ENCODE data around the gene NUDT22. TPM values are rescaled to one million over a fixed set of nuclear protein-coding genes. Genes with fewer than 3 reads are reported as not detected.

NUDT22 gene
- total and polyA plus RNA-seq, 4 experiments from 2014 or later = 38.1 to 101 (median 76.7) TPM

GRCh38 chr11:64240435-64241240 lies 14.6 kb downstream of the NUDT22 start, which contains the start of gene FKBP2:
Gene FKBP2, plus strand, starts transcription at chr11:64241095. Its CDS starts 1,293 bp downstream, at chr11:64242388.
- peak; percentile 97 to 99 (median 99) for DNase-seq
- peaks cover 38% of the 10 kb centered on the region for H3K4me1 ChIP-seq (ENCODE audit: insufficient read depth, low read length)
- no peaks in the 10 kb centered on the region for H3K27me3 Mint-ChIP-seq
- H3K27ac Mint-ChIP-seq = peak within 1 kb of the TSS; percentile 99 to 100 (median 100)
- no peaks in the 10 kb centered on the region for H3K27me3 ChIP-seq (ENCODE audit: insufficient read depth, low read length)
- CTCF ChIA-PET (ENCODE audit: partially characterized antibody) = interaction anchor here (0.9 to 8.4 kb wide), 9 partner anchors 8 to 64 kb away, joined by 3 to 78 read pairs (median 7); partner anchors contain the start of genes CATSPERZ, ESRRA and FERMT3
- H3K27ac ChIP-seq (ENCODE audit: low read depth, low read length) = peak within 1 kb of the TSS; percentile 99
- H3K4me3 Mint-ChIP-seq = peak within 1 kb of the TSS; percentile 87 to 97 (median 88)
- peaks cover 0 to 42% of the 10 kb centered on the region in 2 donors for H3K36me3 Mint-ChIP-seq
- POLR2A ChIA-PET (ENCODE audit: partially characterized antibody) = interaction anchor here (0.6 to 38.9 kb wide), 17 partner anchors 8 to 1619 kb away, joined by 3 to 937 read pairs (median 11); partner anchors contain the start of genes BAD, CATSPERZ, DNAJC4 and ESRRA
- intact Hi-C loops (cut with micrococcal nuclease) = loop anchor here (1.0 to 10.0 kb wide), 8 partner anchors 10 to 534 kb away; partner anchors contain the start of genes DNAJC4, ESRRA, FERMT3 and GPR137
- no peaks in the 10 kb centered on the region for H3K9me3 ChIP-seq (ENCODE audit: control insufficient read depth in 1 of 2, low read length in 2 of 2)
- peaks cover 14 to 52% (median 29%) of the 10 kb centered on the region in 4 donors for H3K4me1 Mint-ChIP-seq
- H3K9me3 Mint-ChIP-seq = no peaks in the 10 kb centered on the region
- H3K36me3 ChIP-seq (ENCODE audit: insufficient read depth, low read length) = peaks cover 7% of the 10 kb centered on the region
- H3K4me3 ChIP-seq (ENCODE audit: low read length in 2 of 2) = peak within 1 kb of the TSS; percentile 67 to 73

GRCh38 chr11:64241241-64241490 lies 15.1 kb downstream of the NUDT22 start:
- H3K4me1 ChIP-seq (ENCODE audit: insufficient read depth, low read length) = peaks cover 39% of the 10 kb centered on the region
- POLR2A ChIA-PET (ENCODE audit: partially characterized antibody) = interaction anchor here (0.7 to 38.9 kb wide), 15 partner anchors 8 to 1619 kb away, joined by 3 to 937 read pairs (median 19); partner anchors contain the start of genes BAD, CATSPERZ, DNAJC4 and ESRRA
- H3K27me3 Mint-ChIP-seq = no peaks in the 10 kb centered on the region

DNA sequence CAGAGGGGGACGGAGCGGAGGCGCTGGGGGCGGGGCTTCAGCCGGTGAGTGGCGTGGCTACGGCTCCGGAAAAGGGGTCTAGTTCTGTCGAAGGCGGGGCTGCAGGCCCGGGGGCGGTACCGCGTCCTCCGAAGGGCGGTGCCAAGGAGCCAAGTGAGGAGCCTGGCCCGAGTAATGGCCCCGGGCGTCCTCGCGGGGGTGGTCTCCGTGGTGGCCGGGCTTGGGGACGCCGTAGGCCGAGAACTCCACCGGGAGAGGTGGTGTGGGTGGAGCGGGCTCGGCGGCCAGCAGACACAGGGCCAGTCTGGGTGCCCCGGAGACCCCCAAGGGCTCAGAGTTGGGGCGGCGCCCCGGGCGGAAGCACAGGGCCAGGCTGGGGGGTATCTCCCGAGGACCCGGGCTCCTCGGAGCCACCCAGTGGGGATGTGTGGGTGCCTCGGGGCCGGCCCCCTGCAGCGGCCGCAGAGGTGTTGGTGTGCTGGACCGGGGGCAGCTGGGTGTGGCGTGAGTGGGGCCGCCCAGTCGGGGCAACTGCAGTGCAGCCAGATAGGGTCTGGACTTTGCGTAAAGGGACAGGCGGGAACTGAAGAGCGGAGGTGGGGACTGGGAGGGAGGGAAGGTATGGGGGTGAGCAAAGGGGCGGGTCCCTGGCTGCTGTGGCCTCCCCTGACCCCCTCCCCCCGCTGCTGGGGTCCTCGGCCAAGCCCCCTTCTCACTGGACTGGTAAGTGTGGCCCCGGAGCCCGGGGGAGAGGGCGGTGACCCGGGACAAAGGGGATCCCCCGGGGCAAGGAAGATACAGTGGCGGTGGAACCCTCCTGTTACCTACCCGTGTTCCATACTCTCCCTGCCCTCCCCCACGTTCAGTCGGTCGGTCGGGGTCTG lies 15.7 kb downstream of the NUDT22 start:
- Histone ChIP-seq H3K9me3 (ENCODE audit: control insufficient read depth in 1 of 2, low read length in 2 of 2) (no peaks in the 10 kb centered on the region), H3K4me1 (ENCODE audit: insufficient read depth, low read length) (peaks cover 39% of the 10 kb centered on the region), H3K36me3 (ENCODE audit: insufficient read depth, low read length) (peaks cover 7% of the 10 kb centered on the region), H3K27me3 (ENCODE audit: insufficient read depth, low read length) (no peaks in the 10 kb centered on the region), H3K4me3 (ENCODE audit: low read length in 2 of 2) (peak overlapping the region; percentile 36 to 67), H3K27ac (ENCODE audit: low read depth, low read length) (peak overlapping the region; percentile 99)
- intact Hi-C loops (cut with micrococcal nuclease) = loop anchor here (1.0 to 10.0 kb wide), 8 partner anchors 11 to 533 kb away; partner anchors contain the start of genes DNAJC4, ESRRA, FERMT3 and GPR137
- peak overlapping the region; percentile 87 to 97 (median 88) for H3K4me3 Mint-ChIP-seq
- no peaks in the 10 kb centered on the region for H3K9me3 Mint-ChIP-seq
- DNase-seq = no peak
- no peaks in the 10 kb centered on the region for H3K27me3 Mint-ChIP-seq
- peaks cover 14 to 55% (median 32%) of the 10 kb centered on the region in 4 donors for H3K4me1 Mint-ChIP-seq
- POLR2A ChIA-PET (ENCODE audit: partially characterized antibody) = interaction anchor here (0.7 to 38.9 kb wide), 17 partner anchors 8 to 1618 kb away, joined by 3 to 937 read pairs (median 11); partner anchors contain the start of genes BAD, CATSPERZ, DNAJC4 and ESRRA
- H3K27ac Mint-ChIP-seq = peak overlapping the region; percentile 99 to 100 (median 100)
- CTCF ChIA-PET (ENCODE audit: partially characterized antibody) = interaction anchor here (0.9 to 10.5 kb wide), 9 partner anchors 8 to 63 kb away, joined by 3 to 121 read pairs (median 8); partner anchors contain the start of genes CATSPERZ, ESRRA and FERMT3
- H3K36me3 Mint-ChIP-seq = peaks cover 0 to 42% of the 10 kb centered on the region in 2 donors

More at GRCh38 chr11:64241241-64241490, 15.1 kb downstream of the NUDT22 start:
- no peaks in the 10 kb centered on the region for H3K9me3 ChIP-seq (ENCODE audit: control insufficient read depth in 1 of 2, low read length in 2 of 2)
- intact Hi-C loops (cut with micrococcal nuclease) = loop anchor here (1.0 to 10.0 kb wide), 8 partner anchors 11 to 534 kb away; partner anchors contain the start of genes DNAJC4, ESRRA, FERMT3 and GPR137
- peaks cover 7% of the 10 kb centered on the region for H3K36me3 ChIP-seq (ENCODE audit: insufficient read depth, low read length)
- H3K27ac Mint-ChIP-seq = peak overlapping the region; percentile 99 to 100 (median 100)
- peaks cover 0 to 42% of the 10 kb centered on the region in 2 donors for H3K36me3 Mint-ChIP-seq
- H3K27me3 ChIP-seq (ENCODE audit: insufficient read depth, low read length) = no peaks in the 10 kb centered on the region
- peak overlapping the region; percentile 99 for H3K27ac ChIP-seq (ENCODE audit: low read depth, low read length)
- H3K9me3 Mint-ChIP-seq = no peaks in the 10 kb centered on the region
- H3K4me1 Mint-ChIP-seq = peaks cover 14 to 55% (median 31%) of the 10 kb centered on the region in 4 donors
- H3K4me3 Mint-ChIP-seq = peak overlapping the region; percentile 87 to 97 (median 88)
- DNase-seq = peak; percentile 99 to 100 (median 100)
- CTCF ChIA-PET (ENCODE audit: partially characterized antibody) = interaction anchor here (0.9 to 8.4 kb wide), 7 partner anchors 9 to 63 kb away, joined by 3 to 78 read pairs (median 8); partner anchors contain the start of genes CATSPERZ, ESRRA and FERMT3
- H3K4me3 ChIP-seq (ENCODE audit: low read length in 2 of 2) = peak overlapping the region; percentile 36 to 67

DNA sequence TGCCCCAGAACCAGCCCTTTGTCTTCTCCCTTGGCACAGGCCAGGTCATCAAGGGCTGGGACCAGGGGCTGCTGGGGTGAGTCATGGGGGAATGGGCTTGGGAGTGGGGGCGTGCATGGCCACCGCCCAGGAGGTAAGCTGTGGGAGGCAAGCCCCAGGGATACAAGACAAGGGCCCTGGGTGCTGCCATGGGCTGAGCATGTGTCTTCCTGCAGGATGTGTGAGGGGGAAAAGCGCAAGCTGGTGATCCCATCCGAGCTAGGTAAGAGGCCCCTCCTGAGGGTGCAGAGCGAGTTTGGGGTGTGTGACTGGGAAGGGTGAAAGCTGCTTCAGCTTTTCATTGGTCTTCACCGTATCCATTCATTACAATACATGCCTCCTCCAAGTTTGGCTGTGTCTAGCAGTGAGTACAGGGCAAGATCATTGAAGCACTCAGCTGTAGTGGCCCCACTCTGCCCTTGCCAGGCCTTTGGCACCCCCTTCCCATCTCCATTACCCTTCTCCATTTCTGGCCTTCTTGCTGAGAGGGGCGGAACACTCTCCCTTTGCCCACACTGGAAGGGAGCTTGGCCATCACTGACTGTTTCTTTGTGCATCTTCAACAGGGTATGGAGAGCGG lies 17.3 kb downstream of the NUDT22 start:
- no peaks in the 10 kb centered on the region for H3K9me3 Mint-ChIP-seq
- Histone ChIP-seq H3K4me3 (ENCODE audit: low read length in 2 of 2) (no peak overlapping the region), H3K4me1 (ENCODE audit: insufficient read depth, low read length) (peaks cover 46% of the 10 kb centered on the region), H3K36me3 (ENCODE audit: insufficient read depth, low read length) (no peaks in the 10 kb centered on the region), H3K27ac (ENCODE audit: low read depth, low read length) (no peak overlapping the region), H3K27me3 (ENCODE audit: insufficient read depth, low read length) (no peaks in the 10 kb centered on the region), H3K9me3 (ENCODE audit: control insufficient read depth in 1 of 2, low read length in 2 of 2) (no peaks in the 10 kb centered on the region)
- ChIA-PET POLR2A (ENCODE audit: partially characterized antibody) (interaction anchor here (0.8 to 38.9 kb wide), 11 partner anchors 8 to 891 kb away, joined by 3 to 937 read pairs (median 52); partner anchors contain the start of genes BAD, DNAJC4, ESRRA and FERMT3), CTCF (ENCODE audit: partially characterized antibody) (interaction anchor here (0.6 to 10.5 kb wide), 6 partner anchors 16 to 60 kb away, joined by 3 to 121 read pairs (median 3); partner anchors contain the start of genes CATSPERZ, ESRRA and FERMT3)
- H3K27me3 Mint-ChIP-seq = no peaks in the 10 kb centered on the region
- peaks cover 0 to 30% of the 10 kb centered on the region in 2 donors for H3K36me3 Mint-ChIP-seq
- intact Hi-C loops (cut with micrococcal nuclease) = loop anchor here (10.0 kb wide), 1 partner anchor 531 kb away; the partner anchor contains the start of gene SF1
- peak overlapping the region; percentile 27 to 83 (median 62) for H3K4me3 Mint-ChIP-seq
- DNase-seq = no peak
- H3K4me1 Mint-ChIP-seq = peaks cover 16 to 66% (median 37%) of the 10 kb centered on the region in 4 donors
- H3K27ac Mint-ChIP-seq = peak overlapping the region in 6 of 7 donors; percentile 70 to 82 (median 76)

DNA sequence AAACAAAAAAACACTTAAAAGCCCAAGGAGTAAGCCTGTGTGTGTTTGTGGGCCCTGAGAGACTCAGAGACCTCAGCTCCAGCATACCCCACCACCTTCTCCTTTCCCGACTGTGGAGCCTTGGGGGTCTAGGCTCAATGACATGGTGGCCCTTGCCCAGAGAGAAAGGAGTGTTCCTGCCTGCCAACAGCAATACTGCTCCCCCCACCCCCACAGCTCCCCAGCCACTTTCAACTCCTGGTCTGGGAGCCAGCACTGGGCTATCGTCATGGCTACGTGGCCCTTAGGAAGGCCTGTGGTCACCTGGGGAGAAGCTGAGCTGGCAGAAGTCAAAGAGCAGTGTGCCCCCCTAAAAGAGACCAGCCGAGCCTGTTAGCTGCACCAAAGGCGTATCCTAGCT lies 18.0 kb downstream of the NUDT22 start:
- ChIA-PET CTCF (ENCODE audit: partially characterized antibody) (interaction anchor here (0.7 to 10.5 kb wide), 4 partner anchors 17 to 59 kb away, joined by 3 to 121 read pairs (median 40); partner anchors contain the start of genes CATSPERZ, ESRRA and FERMT3), POLR2A (ENCODE audit: partially characterized antibody) (interaction anchor here (0.8 to 38.9 kb wide), 9 partner anchors 7 to 74 kb away, joined by 4 to 937 read pairs (median 54); partner anchors contain the start of genes BAD, DNAJC4, ESRRA and FERMT3)
- no peaks in the 10 kb centered on the region for H3K9me3 Mint-ChIP-seq
- no peak overlapping the region for H3K4me3 ChIP-seq (ENCODE audit: low read length in 2 of 2)
- H3K27ac ChIP-seq (ENCODE audit: low read depth, low read length) = no peak overlapping the region
- peak overlapping the region in 6 of 7 donors; percentile 12 to 77 (median 40) for H3K27ac Mint-ChIP-seq
- intact Hi-C loops (cut with micrococcal nuclease) = loop anchor here (10.0 kb wide), 1 partner anchor 531 kb away; the partner anchor contains the start of gene SF1
- H3K4me1 Mint-ChIP-seq = peaks cover 16 to 68% (median 36%) of the 10 kb centered on the region in 4 donors
- peaks cover 46% of the 10 kb centered on the region for H3K4me1 ChIP-seq (ENCODE audit: insufficient read depth, low read length)
- no peaks in the 10 kb centered on the region for H3K27me3 ChIP-seq (ENCODE audit: insufficient read depth, low read length)
- H3K27me3 Mint-ChIP-seq = no peaks in the 10 kb centered on the region
- H3K36me3 ChIP-seq (ENCODE audit: insufficient read depth, low read length) = no peaks in the 10 kb centered on the region
- peak overlapping the region in 6 of 8 donors; percentile 9 to 68 (median 23) for H3K4me3 Mint-ChIP-seq
- H3K9me3 ChIP-seq (ENCODE audit: control insufficient read depth in 1 of 2, low read length in 2 of 2) = no peaks in the 10 kb centered on the region
- peaks cover 0 to 27% of the 10 kb centered on the region in 2 donors for H3K36me3 Mint-ChIP-seq
- no peak for DNase-seq
